NCI-H2196 treated with DMSO at 0.1 percent for 48 hours (cell line): ENCODE results near the gene ARHGAP32.
"Not testable (repeated sequence)": the region's sequence is repeated elsewhere in the genome, so short reads cannot be mapped to it uniquely, and the experiment has no call there.

Experiments used
- DNase-seq: peaks from one replicate; lab custom pipeline; 2025; ENCODE audit not compliant: unreplicated experiment; lab: John Stamatoyannopoulos, UW

Gene ARHGAP32

DNA sequence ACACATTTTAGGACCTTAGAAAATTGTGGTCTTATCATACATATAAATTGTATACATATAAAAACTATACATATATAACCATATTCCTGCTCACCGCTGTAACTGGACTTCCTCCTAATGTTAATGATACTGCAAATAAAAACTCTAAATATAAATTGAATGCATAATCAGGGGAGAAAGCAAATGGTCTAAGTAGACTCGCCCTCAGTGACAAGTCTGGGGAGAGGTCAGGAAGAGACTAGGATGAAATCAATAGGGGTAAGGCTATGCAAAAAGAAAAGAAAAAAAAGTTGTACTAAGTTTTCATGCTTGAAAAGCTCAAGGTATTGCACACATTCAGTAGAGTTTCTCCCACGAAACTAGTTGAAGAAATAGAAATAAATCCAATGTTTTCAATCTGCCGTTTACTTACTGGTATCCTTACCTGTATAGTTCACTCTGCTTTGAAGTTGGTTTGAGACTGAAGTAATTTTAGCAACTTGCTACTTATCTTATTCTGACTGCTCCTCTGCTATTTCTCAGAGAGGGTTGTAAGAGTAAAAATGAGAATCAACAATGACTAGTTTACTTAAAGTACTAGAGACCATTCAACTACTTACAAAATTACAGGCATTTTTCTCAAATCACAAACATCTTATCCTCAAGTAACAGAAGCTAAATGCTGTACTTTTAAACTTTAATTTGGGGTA lies 12.2 kb upstream of the ARHGAP32 start:
- DNase-seq: no peak

DNA sequence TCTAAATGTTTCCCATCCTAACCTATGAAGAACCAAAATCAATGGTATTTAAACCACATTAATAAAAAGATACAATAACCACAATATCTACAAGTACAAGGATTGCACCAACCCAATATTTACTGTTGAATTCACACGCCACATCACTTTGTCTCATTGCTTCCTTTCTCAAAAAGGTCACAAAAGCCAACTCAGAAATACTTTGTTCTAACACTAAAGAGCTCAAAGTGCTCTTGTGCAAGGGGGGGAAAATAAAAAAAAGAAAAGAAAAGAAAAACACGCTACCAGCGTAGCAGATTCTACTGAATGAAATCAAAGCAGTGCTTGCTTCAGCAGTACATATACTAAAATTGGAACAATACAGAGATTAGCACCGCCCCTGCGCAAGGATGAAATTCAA lies 10.5 kb upstream of the ARHGAP32 start:
- DNase-seq: no peak

- DNase-seq: no peak
These were observed 3.6 kb upstream of the ARHGAP32 start for GRCh38 chr11:129195682-129196081.

GRCh38 chr11:129191649-129192048 lies 476 bp downstream of the ARHGAP32 start:
- no peak for DNase-seq

- peak; percentile 6 for DNase-seq
These were observed 2.0 kb downstream of the ARHGAP32 start for GRCh38 chr11:129190087-129190486.

GRCh38 chr11:129189646-129190045 lies 2.5 kb downstream of the ARHGAP32 start:
- no peak for DNase-seq

GRCh38 chr11:129185082-129185481 lies 7.0 kb downstream of the ARHGAP32 start:
- DNase-seq: not testable (repeated sequence)

DNA sequence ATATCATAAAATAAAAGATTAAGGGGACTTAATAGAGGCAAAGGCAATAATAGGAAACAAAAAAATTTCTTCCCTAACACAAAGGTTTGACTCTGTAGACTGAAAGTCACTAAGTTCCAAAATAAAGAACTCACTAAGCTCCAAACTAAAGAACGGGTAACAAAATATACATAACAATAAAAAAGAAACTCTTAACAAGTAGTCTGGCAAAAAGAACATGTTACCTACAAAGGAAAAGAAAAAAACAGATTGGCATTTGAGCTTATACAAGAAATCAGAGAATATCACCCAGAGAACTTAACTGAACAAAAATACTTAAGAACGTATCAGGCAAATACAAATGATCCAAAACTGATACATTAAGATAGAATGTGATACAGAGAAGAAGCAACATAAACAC lies 7.5 kb downstream of the ARHGAP32 start:
- no peak for DNase-seq

DNA sequence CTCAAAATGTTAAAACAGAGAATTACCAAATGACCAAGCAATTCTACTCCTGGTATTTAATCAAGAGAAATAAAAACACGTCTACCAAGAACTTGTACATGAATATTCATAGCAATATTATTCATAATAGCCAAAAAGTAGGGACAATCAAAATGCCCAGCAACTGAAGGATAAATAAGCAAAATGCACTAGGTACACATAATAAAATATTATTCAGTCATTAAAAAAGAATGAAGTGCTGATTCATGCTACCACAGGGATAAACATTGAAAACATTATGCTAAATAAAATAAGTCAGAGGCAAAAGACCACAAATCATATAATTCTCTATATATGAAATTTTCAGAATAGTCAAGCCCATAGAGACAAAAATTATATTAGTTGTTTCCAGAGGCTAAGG lies 24.8 kb downstream of the ARHGAP32 start:
- no peak for DNase-seq

DNA sequence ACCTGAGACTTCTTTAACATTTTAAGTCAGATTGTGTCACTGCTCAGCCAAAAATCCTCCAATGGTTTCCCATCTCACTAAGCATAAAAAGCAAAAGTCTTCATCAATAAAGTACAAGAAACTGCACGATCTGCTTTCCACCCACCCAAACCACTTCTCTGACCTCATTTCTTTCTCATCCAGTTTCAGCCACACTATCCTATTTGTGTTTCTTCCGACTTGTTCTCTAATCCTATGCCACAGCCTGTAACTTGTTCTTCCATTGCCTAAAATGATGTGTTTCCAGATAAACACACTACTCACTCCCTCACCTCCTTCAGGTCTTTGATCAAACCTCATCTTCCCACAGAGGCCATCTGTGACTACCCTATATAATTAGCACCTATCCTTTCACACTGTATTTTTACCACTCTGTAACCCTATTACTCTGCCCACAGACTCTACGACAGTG lies 28.4 kb downstream of the ARHGAP32 start:
- no peak for DNase-seq

DNA sequence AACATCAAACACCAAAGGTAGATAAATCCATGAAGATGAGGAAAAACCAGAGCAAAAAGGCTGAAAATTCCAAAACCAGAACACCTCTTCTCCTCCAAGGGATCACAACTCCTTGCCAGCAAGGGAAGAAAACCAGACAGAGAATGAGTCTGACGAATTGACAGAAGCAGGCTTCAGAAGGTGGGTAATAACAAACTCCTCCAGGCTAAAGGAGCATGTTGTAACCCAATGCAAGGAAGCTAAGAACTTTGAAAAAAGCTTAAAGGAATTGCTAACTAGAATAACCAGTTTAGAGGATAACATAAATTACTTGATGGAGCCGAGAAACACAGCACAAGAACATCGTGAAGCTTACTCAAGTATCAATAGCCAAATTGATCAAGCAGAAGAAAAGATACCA lies 35.0 kb downstream of the ARHGAP32 start:
- DNase-seq: not testable (repeated sequence)

- DNase-seq: no peak
These were observed 36.4 kb downstream of the ARHGAP32 start for GRCh38 chr11:129155745-129156144.

GRCh38 chr11:129148487-129148886 lies 43.6 kb downstream of the ARHGAP32 start:
- no peak for DNase-seq

DNA sequence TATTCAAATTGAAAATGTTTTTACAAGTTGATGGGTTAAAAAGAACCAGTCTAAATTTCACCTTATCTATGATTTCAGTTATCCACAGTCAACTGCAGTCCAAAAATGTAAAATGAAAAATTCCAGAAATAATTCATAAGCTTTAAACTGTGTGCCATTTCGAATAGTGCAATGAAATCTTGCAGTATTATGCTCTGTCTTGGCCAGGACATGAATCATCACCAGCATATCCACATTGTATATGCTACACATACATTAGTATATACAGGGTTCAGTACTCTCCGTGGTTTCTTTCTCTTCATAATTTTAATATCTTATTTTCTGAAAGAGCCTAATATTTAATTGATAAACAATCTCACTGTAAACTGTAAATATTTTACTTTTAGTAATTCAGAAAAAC lies 45.9 kb downstream of the ARHGAP32 start:
- DNase-seq: no peak

DNA sequence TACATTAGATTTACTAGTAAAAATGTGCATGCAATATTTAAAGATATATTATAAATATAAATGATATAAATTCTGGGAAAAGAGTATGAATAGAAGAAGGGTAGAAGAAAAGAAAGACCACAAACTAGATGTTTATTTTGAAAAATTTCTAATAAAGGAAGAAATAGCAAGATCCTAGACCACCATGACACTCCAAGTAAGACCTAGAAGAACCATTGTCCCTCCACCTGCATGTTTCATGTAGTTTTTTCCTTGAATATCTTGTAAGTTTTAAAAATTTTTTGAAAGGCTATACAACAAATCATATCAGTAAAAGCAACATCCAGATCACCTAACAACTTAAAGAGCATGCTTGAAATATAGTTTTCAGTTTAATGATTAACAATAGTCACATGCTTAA lies 46.8 kb downstream of the ARHGAP32 start:
- DNase-seq: no peak

- no peak for DNase-seq
These were observed 47.9 kb downstream of the ARHGAP32 start for GRCh38 chr11:129144256-129144655.

DNA sequence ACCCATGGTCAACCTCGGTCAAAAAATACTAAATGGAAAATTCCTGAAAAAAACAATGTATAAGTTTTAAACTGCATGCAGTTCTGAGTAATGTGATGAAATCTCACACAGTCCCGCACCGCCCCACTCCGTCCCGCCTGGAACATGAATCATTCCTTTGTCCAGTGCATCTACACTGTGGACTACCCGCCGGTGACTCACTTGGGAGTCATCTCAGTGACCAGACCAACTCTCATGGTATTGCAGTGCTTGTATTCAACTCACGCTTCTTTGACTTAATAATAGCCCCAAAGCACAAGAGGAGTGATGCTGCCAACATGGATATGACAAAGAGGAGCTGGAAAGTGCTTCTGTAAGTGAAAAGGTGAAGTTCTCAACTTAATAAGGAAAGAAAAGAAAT lies 48.8 kb downstream of the ARHGAP32 start:
- DNase-seq: no peak

- DNase-seq: no peak
These were observed 50.2 kb downstream of the ARHGAP32 start for GRCh38 chr11:129141748-129142523.

- no peak for DNase-seq
These were observed 60.8 kb downstream of the ARHGAP32 start for GRCh38 chr11:129131316-129131715.

- DNase-seq: not testable (repeated sequence)
These were observed 63.1 kb downstream of the ARHGAP32 start for GRCh38 chr11:129128881-129129620.

GRCh38 chr11:129119036-129119435 lies 73.1 kb downstream of the ARHGAP32 start:
- no peak for DNase-seq
